Stimulated activated CD4-positive, alpha-beta T cell treated with anti-CD3 and anti-CD28 coated beads, Interleukin-1b, Interleukin-23, amount 100 ng/mL, for 24 hours (primary cell): ENCODE measurements around the gene PBX3.

Source experiments
- DNase-seq, 4 experiments: peaks; one replicate each; pipeline ENCODE4 v3.0.0-alpha.2; 2020; ENCODE audit warnings: low read depth in 4 of 4, low spot score in 1 of 4

The PBX3 gene

GRCh38 chr9:125748446-125749099 is 1.4 kb downstream of the PBX3 start:
- no peak for DNase-seq

- no peak for DNase-seq
Observed at GRCh38 chr9:125749287-125749935, 2.2 kb downstream of the PBX3 start.

- DNase-seq: no peak
Observed at GRCh38 chr9:125749951-125750626, 2.9 kb downstream of the PBX3 start.

GRCh38 chr9:125750627-125751011 is 3.4 kb downstream of the PBX3 start:
- DNase-seq: no peak

GRCh38 chr9:125752070-125752628 is 5.0 kb downstream of the PBX3 start:
- DNase-seq: no peak

GRCh38 chr9:125754096-125754495 is 6.9 kb downstream of the PBX3 start:
- no peak for DNase-seq

GRCh38 chr9:125755340-125755739 is 8.2 kb downstream of the PBX3 start:
- DNase-seq: no peak

- no peak for DNase-seq
Observed at GRCh38 chr9:125756518-125756917, 9.3 kb downstream of the PBX3 start.

- DNase-seq: no peak
Observed at GRCh38 chr9:125757834-125758233, 10.7 kb downstream of the PBX3 start.

- DNase-seq: no peak
Observed at GRCh38 chr9:125758986-125759763, 12.0 kb downstream of the PBX3 start.

GRCh38 chr9:125759764-125760129 is 12.6 kb downstream of the PBX3 start:
- no peak for DNase-seq

GRCh38 chr9:125760537-125760936 is 13.4 kb downstream of the PBX3 start:
- no peak for DNase-seq

- DNase-seq: no peak
Observed at GRCh38 chr9:125761676-125762450, 14.7 kb downstream of the PBX3 start.

- DNase-seq: no peak
Observed at GRCh38 chr9:125763394-125763801, 16.2 kb downstream of the PBX3 start.

- DNase-seq: no peak
Observed at GRCh38 chr9:125764198-125764597, 17.0 kb downstream of the PBX3 start.

GRCh38 chr9:125766468-125767221 is 19.5 kb downstream of the PBX3 start:
- no peak for DNase-seq

GRCh38 chr9:125767349-125767748 is 20.2 kb downstream of the PBX3 start:
- DNase-seq: no peak

- no peak for DNase-seq
Observed at GRCh38 chr9:125768803-125769202, 21.6 kb downstream of the PBX3 start.

- no peak for DNase-seq
Observed at GRCh38 chr9:125771037-125771436, 23.9 kb downstream of the PBX3 start.

- DNase-seq: no peak
Observed at GRCh38 chr9:125772740-125773139, 25.6 kb downstream of the PBX3 start.
